ENCODE data around the gene CHKA. TPM values are rescaled to one million over a fixed set of nuclear protein-coding genes. Genes with fewer than 3 reads are reported as not detected.
A peak's percentile ranks its signal among the peaks of the same experiment; 100 is the strongest.

Gene CHKA
- polyA plus RNA-seq, 1 donor = 129 TPM

DNA sequence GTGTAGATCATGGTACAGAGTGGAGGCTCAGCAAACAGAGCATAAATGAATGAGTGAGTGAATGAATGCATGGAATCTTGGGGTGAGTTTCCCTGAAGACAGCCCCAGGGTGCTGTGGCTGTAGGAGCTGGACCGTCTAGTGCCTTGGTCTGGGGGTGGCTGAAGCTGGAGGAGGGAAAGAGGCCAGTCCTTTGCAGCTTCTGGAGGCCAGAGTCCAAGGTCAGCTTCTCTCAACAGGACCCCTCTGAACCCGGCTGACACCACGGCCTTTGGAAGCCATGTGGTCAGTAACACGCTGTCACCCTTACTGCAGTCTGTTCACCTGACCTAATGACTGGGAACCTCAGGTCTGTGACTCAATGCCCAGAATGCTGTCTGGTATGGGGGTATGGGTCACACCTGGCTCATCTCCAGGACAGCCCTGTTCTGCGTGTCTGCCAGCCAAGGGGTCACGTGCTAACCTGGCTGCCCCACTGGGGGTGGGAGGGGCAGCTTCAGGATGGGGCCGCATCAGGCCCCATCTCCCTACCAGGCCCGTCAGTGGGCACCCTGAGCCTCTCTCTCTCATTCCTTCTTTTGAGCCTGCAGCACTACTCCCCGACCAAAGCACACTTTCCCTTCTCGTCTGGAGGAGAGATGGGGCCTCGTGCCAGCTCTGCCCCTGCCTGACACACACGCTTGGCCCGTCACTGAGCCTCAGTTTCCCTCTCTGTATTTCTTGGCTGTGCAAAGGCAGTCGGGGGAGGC lies 24.1 kb upstream of the CHKA start:
- WGBS (ENCODE audit: insufficient coverage, low lambda C conversion rate) = no CpG with 5 or more reads among the region's 14 CpGs
- H3K27me3 ChIP-seq (ENCODE audit: control insufficient read depth, insufficient read depth, low read length) = no peaks in the 10 kb centered on the region
- H3K4me3 ChIP-seq (ENCODE audit: low read length) = no peak overlapping the region
- DNase-seq = peak; percentile 70 to 81
- no peaks in the 10 kb centered on the region for H3K36me3 ChIP-seq (ENCODE audit: control insufficient read depth, insufficient read depth, low read length)
- H3K4me1 ChIP-seq (ENCODE audit: control insufficient read depth, insufficient read depth, low read length) = peaks cover 36% of the 10 kb centered on the region
- peak overlapping the region; percentile 40 for H3K27ac ChIP-seq (ENCODE audit: low read length)
- H3K9me3 ChIP-seq (ENCODE audit: control insufficient read depth, low read depth, low read length) = no peaks in the 10 kb centered on the region

GRCh38 chr11:68143310-68143689 lies 22.1 kb upstream of the CHKA start:
- H3K9me3 ChIP-seq (ENCODE audit: control insufficient read depth, low read depth, low read length) = no peaks in the 10 kb centered on the region
- no peak overlapping the region for H3K4me3 ChIP-seq (ENCODE audit: low read length)
- peaks cover 30% of the 10 kb centered on the region for H3K4me1 ChIP-seq (ENCODE audit: control insufficient read depth, insufficient read depth, low read length)
- H3K27me3 ChIP-seq (ENCODE audit: control insufficient read depth, insufficient read depth, low read length) = no peaks in the 10 kb centered on the region
- H3K27ac ChIP-seq (ENCODE audit: low read length) = no peak overlapping the region
- WGBS (ENCODE audit: insufficient coverage, low lambda C conversion rate) = 83% methylated on average over 2 of the region's 4 CpGs
- H3K36me3 ChIP-seq (ENCODE audit: control insufficient read depth, insufficient read depth, low read length) = no peaks in the 10 kb centered on the region
- no peak for DNase-seq

GRCh38 chr11:68142441-68143309 lies 21.5 kb upstream of the CHKA start:
- no peaks in the 10 kb centered on the region for H3K36me3 ChIP-seq (ENCODE audit: control insufficient read depth, insufficient read depth, low read length)
- peaks cover 33% of the 10 kb centered on the region for H3K4me1 ChIP-seq (ENCODE audit: control insufficient read depth, insufficient read depth, low read length)
- no peak overlapping the region for H3K27ac ChIP-seq (ENCODE audit: low read length)
- no peak overlapping the region for H3K4me3 ChIP-seq (ENCODE audit: low read length)
- DNase-seq = no peak
- H3K9me3 ChIP-seq (ENCODE audit: control insufficient read depth, low read depth, low read length) = no peaks in the 10 kb centered on the region
- no CpG with 5 or more reads among the region's 16 CpGs for WGBS (ENCODE audit: insufficient coverage, low lambda C conversion rate)
- no peaks in the 10 kb centered on the region for H3K27me3 ChIP-seq (ENCODE audit: control insufficient read depth, insufficient read depth, low read length)

GRCh38 chr11:68142028-68142412 lies 20.8 kb upstream of the CHKA start:
- no peak overlapping the region for H3K27ac ChIP-seq (ENCODE audit: low read length)
- H3K4me3 ChIP-seq (ENCODE audit: low read length) = no peak overlapping the region
- no peaks in the 10 kb centered on the region for H3K36me3 ChIP-seq (ENCODE audit: control insufficient read depth, insufficient read depth, low read length)
- H3K4me1 ChIP-seq (ENCODE audit: control insufficient read depth, insufficient read depth, low read length) = peaks cover 27% of the 10 kb centered on the region
- H3K9me3 ChIP-seq (ENCODE audit: control insufficient read depth, low read depth, low read length) = no peaks in the 10 kb centered on the region
- H3K27me3 ChIP-seq (ENCODE audit: control insufficient read depth, insufficient read depth, low read length) = no peaks in the 10 kb centered on the region
- no CpG with 5 or more reads among the region's 13 CpGs for WGBS (ENCODE audit: insufficient coverage, low lambda C conversion rate)
- no peak for DNase-seq

- H3K27me3 ChIP-seq (ENCODE audit: control insufficient read depth, insufficient read depth, low read length) = no peaks in the 10 kb centered on the region
- no peak overlapping the region for H3K27ac ChIP-seq (ENCODE audit: low read length)
- no peak for DNase-seq
- no peak overlapping the region for H3K4me3 ChIP-seq (ENCODE audit: low read length)
- no CpG with 5 or more reads among the region's 8 CpGs for WGBS (ENCODE audit: insufficient coverage, low lambda C conversion rate)
- peaks cover 21% of the 10 kb centered on the region for H3K4me1 ChIP-seq (ENCODE audit: control insufficient read depth, insufficient read depth, low read length)
- no peaks in the 10 kb centered on the region for H3K9me3 ChIP-seq (ENCODE audit: control insufficient read depth, low read depth, low read length)
- H3K36me3 ChIP-seq (ENCODE audit: control insufficient read depth, insufficient read depth, low read length) = no peaks in the 10 kb centered on the region
These were observed 20.2 kb upstream of the CHKA start for GRCh38 chr11:68141246-68142027.

GRCh38 chr11:68140496-68141245 lies 19.5 kb upstream of the CHKA start:
- Histone ChIP-seq H3K27ac (ENCODE audit: low read length) (no peak overlapping the region), H3K4me1 (ENCODE audit: control insufficient read depth, insufficient read depth, low read length) (peaks cover 13% of the 10 kb centered on the region), H3K36me3 (ENCODE audit: control insufficient read depth, insufficient read depth, low read length) (no peaks in the 10 kb centered on the region), H3K27me3 (ENCODE audit: control insufficient read depth, insufficient read depth, low read length) (no peaks in the 10 kb centered on the region), H3K9me3 (ENCODE audit: control insufficient read depth, low read depth, low read length) (no peaks in the 10 kb centered on the region), H3K4me3 (ENCODE audit: low read length) (no peak overlapping the region)
- no peak for DNase-seq
- WGBS (ENCODE audit: insufficient coverage, low lambda C conversion rate) = no CpG with 5 or more reads among the region's 9 CpGs

GRCh38 chr11:68138237-68138636 lies 17.0 kb upstream of the CHKA start:
- Histone ChIP-seq H3K4me1 (ENCODE audit: control insufficient read depth, insufficient read depth, low read length) (peaks cover 4% of the 10 kb centered on the region), H3K27me3 (ENCODE audit: control insufficient read depth, insufficient read depth, low read length) (no peaks in the 10 kb centered on the region), H3K27ac (ENCODE audit: low read length) (peak overlapping the region; percentile 17), H3K4me3 (ENCODE audit: low read length) (no peak overlapping the region), H3K36me3 (ENCODE audit: control insufficient read depth, insufficient read depth, low read length) (no peaks in the 10 kb centered on the region), H3K9me3 (ENCODE audit: control insufficient read depth, low read depth, low read length) (peaks cover 13% of the 10 kb centered on the region)
- 7% methylated on average over 2 of the region's 4 CpGs for WGBS (ENCODE audit: insufficient coverage, low lambda C conversion rate)
- DNase-seq = no peak

DNA sequence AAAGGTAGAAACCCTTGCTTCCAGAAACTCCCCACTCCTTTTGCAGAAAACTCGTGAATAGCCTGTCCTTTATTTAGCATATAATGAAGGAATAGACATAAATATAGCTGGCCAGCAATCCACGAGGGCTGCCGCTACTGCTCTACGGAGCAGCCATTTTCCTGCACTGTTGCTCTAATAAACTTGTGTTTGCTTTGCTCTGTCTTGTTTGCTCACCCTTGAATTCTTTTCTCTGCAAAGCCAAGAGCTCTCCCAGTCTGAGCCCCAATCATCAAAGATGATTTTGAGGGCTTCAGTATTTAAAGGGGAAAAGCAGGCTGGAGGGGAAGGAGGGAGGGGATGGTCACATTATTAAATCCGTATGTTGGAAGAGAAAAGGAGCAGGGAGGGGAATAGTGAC lies 16.6 kb upstream of the CHKA start:
- DNase-seq = peak in 1 of 2 donors; percentile 48
- Histone ChIP-seq H3K9me3 (ENCODE audit: control insufficient read depth, low read depth, low read length) (peaks cover 16% of the 10 kb centered on the region), H3K4me1 (ENCODE audit: control insufficient read depth, insufficient read depth, low read length) (peaks cover 4% of the 10 kb centered on the region), H3K4me3 (ENCODE audit: low read length) (peak overlapping the region; percentile 8), H3K27me3 (ENCODE audit: control insufficient read depth, insufficient read depth, low read length) (no peaks in the 10 kb centered on the region), H3K27ac (ENCODE audit: low read length) (peak overlapping the region; percentile 17), H3K36me3 (ENCODE audit: control insufficient read depth, insufficient read depth, low read length) (no peaks in the 10 kb centered on the region)
- 29% methylated on average over 2 of the region's 5 CpGs for WGBS (ENCODE audit: insufficient coverage, low lambda C conversion rate)

- no peak for DNase-seq
- no CpG with 5 or more reads among the region's 8 CpGs for WGBS (ENCODE audit: insufficient coverage, low lambda C conversion rate)
These were observed 15.7 kb upstream of the CHKA start for GRCh38 chr11:68136866-68137265.

GRCh38 chr11:68135161-68135560 lies 14.0 kb upstream of the CHKA start:
- Histone ChIP-seq H3K36me3 (ENCODE audit: control insufficient read depth, insufficient read depth, low read length) (no peaks in the 10 kb centered on the region), H3K9me3 (ENCODE audit: control insufficient read depth, low read depth, low read length) (peaks cover 24% of the 10 kb centered on the region), H3K27ac (ENCODE audit: low read length) (no peak overlapping the region), H3K27me3 (ENCODE audit: control insufficient read depth, insufficient read depth, low read length) (no peaks in the 10 kb centered on the region), H3K4me3 (ENCODE audit: low read length) (no peak overlapping the region), H3K4me1 (ENCODE audit: control insufficient read depth, insufficient read depth, low read length) (peaks cover 5% of the 10 kb centered on the region)
- WGBS (ENCODE audit: insufficient coverage, low lambda C conversion rate) = no CpG with 5 or more reads among the region's 3 CpGs
- DNase-seq = no peak

More at GRCh38 chr11:68136866-68137265, 15.7 kb upstream of the CHKA start:
- Histone ChIP-seq H3K9me3 (ENCODE audit: control insufficient read depth, low read depth, low read length) (peaks cover 24% of the 10 kb centered on the region), H3K36me3 (ENCODE audit: control insufficient read depth, insufficient read depth, low read length) (no peaks in the 10 kb centered on the region), H3K4me3 (ENCODE audit: low read length) (no peak overlapping the region), H3K4me1 (ENCODE audit: control insufficient read depth, insufficient read depth, low read length) (peaks cover 4% of the 10 kb centered on the region), H3K27me3 (ENCODE audit: control insufficient read depth, insufficient read depth, low read length) (no peaks in the 10 kb centered on the region), H3K27ac (ENCODE audit: low read length) (no peak overlapping the region)
